Sigmoid colon (tissue), 7 donors: Measurements from ENCODE around the gene VAMP7. TPM values are rescaled to one million over a fixed set of nuclear protein-coding genes. Genes with fewer than 3 reads are reported as not detected.
A peak's percentile ranks its signal among the peaks of the same experiment; 100 is the strongest.

Experiments used
- DNase-seq: peaks from one replicate; pipeline ENCODE4 v3.0.0-alpha.2; 2019
- H3K27ac ChIP-seq, 4 donors: fragments of 200-600 bp; sonication (generic); one replicate each; pipeline ENCODE4 v1.5.1; 2016 to 2019; ENCODE audit warnings: mild to moderate bottlenecking in 1 of 4
- H3K27me3 ChIP-seq, 3 donors: fragments of 200-600 bp; sonication (generic); one replicate each; pipeline ENCODE4 v1.5.1; 2019; ENCODE audit warnings: mild to moderate bottlenecking in 1 of 3
- H3K36me3 ChIP-seq, 4 donors: fragments of 200-600 bp; sonication (generic); one replicate each; pipeline ENCODE4 v1.5.1; 2016 to 2019
- H3K4me1 ChIP-seq, 4 donors: fragments of 200-600 bp; sonication (generic); one replicate each; pipeline ENCODE4 v1.5.1; 2017 to 2019
- H3K4me3 ChIP-seq, 4 donors: fragments of 200-600 bp; sonication (generic); one replicate each; pipeline ENCODE4 v1.5.1; 2017 to 2019; ENCODE audit warnings: mild to moderate bottlenecking in 2 of 4, moderate library complexity in 1 of 4
- H3K9me3 ChIP-seq, 4 donors: fragments of 200-600 bp in 3 of 4; sonication (generic) in 3 of 4; one replicate each; pipeline versions ENCODE4 v1.5.1 to v1.6.1; 2013 to 2019
- EP300 ChIP-seq, 4 donors: sonication (generic); formaldehyde crosslinking; IDR thresholded peaks; one replicate each; pipeline ENCODE4 v1.6.1; 2017; ENCODE audit warnings: antibody characterized with exemption in 4 of 4
- POLR2A ChIP-seq, 2 donors: fragments of 450-650 bp; IDR thresholded peaks; one replicate each; pipeline ENCODE4 v1.6.1; 2016; ENCODE audit warnings: antibody characterized with exemption in 2 of 2, mild to moderate bottlenecking in 2 of 2, moderate library complexity in 2 of 2
- POLR2AphosphoS5 ChIP-seq, 4 donors: sonication (generic); formaldehyde crosslinking; IDR thresholded peaks; one replicate each; pipeline ENCODE4 v1.6.1; 2017; ENCODE audit warnings: antibody characterized with exemption in 4 of 4
- WGBS, 2 donors: extraction: QIAGEN DNeasy Blood & Tissue Kit; methylation state at CpG; one replicate each; pipeline ENCODE4 v1.1.7; 2013; 5-methylcytosine and 5-hydroxymethylcytosine counted together
- intact Hi-C: fragments of 100-400 bp; cut with DNase I; formaldehyde crosslinking; loops from one replicate; pipeline ENCODE4 v1.15.1; 2023
- polyA plus RNA-seq, 3 donors: library from polyadenylated mRNA; stranded (reverse); fragments of 200-250 nt; gene quantifications; one replicate each; pipeline ENCODE4 v1.2.3, GENCODE V29; 2013
- total RNA-seq, 4 donors: library from RNA; depleted of rRNA; stranded (reverse); fragments of >200 nt; gene quantifications; one replicate each; pipeline ENCODE4 v1.1.0, GENCODE V29; 2016
- TF ChIP-seq, protein P1 (sequence below), 4 experiments: fragments of 450-650 bp in 3 of 4; fragments of 200-600 bp in 1 of 4; IDR thresholded peaks; one replicate each; pipeline ENCODE4 v1.5.1; 2016 to 2019; ENCODE audit warnings: antibody characterized with exemption in 4 of 4, mild to moderate bottlenecking in 3 of 4, moderate library complexity in 2 of 4
- donor health status: healthy with polysubstance abuse.
- donor health status: Bipolar disorder and iron deficiency.
- donor health status: healthy.

Gene VAMP7
- total and polyA plus RNA-seq, 7 donors, result 25.8 to 40.3 (median 34.6) TPM

DNA sequence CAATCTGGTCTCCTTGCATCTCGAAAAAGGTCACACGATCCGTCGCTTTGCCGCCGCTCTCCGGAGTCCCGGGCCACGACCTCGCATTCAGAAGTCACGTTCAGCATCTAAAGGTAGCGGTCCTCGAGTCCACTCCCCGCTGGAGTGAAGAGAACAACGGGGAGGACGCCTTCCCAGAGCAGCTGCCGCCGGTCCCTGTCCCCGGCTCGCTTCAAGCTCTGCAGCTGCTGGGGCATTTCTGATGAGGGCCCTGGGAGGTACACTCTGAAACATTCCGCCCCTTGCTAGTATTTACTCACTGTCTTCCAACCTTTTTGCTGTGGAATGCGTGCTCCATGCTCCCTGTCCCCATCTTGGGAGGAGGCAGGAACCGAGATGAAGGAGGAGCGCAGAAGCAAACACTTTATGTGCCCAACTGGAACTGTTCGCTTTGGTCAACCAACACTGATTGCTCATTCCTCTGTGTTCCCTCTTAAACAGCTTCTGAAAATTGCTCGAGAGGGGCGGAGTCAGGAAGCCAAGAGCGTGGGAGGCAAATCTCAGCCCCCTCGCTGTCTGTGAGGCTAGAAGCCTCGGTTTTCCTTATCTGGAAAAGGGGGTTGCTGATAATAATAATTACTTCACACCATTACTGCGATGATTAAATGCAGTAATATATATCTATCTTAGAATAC, 6.4 kb upstream of the VAMP7 start:
- WGBS, 2 donors, result 48 to 54% methylated on average over 31 of the region's 31 CpGs
- intact Hi-C loops, result no loop called here
- H3K4me3 ChIP-seq, result no peak overlapping the region

DNA sequence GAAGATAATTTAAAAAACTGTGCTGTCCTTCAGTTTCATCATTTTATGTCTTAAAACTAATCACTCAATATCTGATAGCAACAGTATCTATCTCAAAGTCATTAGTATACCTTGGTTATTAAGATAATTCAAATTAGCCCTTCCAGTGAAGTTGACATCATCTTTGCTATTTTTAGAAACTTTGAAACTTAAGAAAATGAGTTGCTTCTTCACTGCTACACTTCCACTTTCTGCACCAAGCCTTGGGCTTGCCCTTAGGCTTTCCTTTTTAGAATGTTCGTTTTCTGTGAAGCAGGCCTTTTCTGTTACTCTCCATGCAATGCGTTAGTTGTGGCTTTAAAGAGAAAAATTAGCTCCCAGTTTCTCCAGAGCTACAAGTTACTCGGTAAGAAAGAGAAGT, 4.4 kb upstream of the VAMP7 start:
- intact Hi-C loops, result no loop called here
- 53 to 58% methylated on average over 3 of the region's 3 CpGs for WGBS, 2 donors
- Histone ChIP-seq H3K4me3 (no peak overlapping the region), H3K9me3 (no peaks in the 10 kb centered on the region), H3K4me1 (no peaks in the 10 kb centered on the region), H3K36me3 (no peaks in the 10 kb centered on the region), H3K27ac (no peak overlapping the region), H3K27me3 (peaks cover 0 to 10% (median 0%) of the 10 kb centered on the region in 3 donors)
- TF ChIP-seq POLR2AphosphoS5 (IDR thresholded peaks at IDR 0.05) (no peak), EP300 (IDR thresholded peaks at IDR 0.05) (no peak), POLR2A (IDR thresholded peaks at IDR 0.05) (no peak)
- TF ChIP-seq, protein P1, sequence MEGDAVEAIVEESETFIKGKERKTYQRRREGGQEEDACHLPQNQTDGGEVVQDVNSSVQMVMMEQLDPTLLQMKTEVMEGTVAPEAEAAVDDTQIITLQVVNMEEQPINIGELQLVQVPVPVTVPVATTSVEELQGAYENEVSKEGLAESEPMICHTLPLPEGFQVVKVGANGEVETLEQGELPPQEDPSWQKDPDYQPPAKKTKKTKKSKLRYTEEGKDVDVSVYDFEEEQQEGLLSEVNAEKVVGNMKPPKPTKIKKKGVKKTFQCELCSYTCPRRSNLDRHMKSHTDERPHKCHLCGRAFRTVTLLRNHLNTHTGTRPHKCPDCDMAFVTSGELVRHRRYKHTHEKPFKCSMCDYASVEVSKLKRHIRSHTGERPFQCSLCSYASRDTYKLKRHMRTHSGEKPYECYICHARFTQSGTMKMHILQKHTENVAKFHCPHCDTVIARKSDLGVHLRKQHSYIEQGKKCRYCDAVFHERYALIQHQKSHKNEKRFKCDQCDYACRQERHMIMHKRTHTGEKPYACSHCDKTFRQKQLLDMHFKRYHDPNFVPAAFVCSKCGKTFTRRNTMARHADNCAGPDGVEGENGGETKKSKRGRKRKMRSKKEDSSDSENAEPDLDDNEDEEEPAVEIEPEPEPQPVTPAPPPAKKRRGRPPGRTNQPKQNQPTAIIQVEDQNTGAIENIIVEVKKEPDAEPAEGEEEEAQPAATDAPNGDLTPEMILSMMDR (IDR thresholded peaks at IDR 0.05), result no peak
- DNase-seq, result no peak

More for the DNA sequence above, 6.4 kb upstream of the VAMP7 start:
- TF ChIP-seq EP300 (IDR thresholded peaks at IDR 0.05) (no peak), POLR2A (IDR thresholded peaks at IDR 0.05) (no peak), POLR2AphosphoS5 (IDR thresholded peaks at IDR 0.05) (no peak)
- TF ChIP-seq, protein P1 (IDR thresholded peaks at IDR 0.05), result no peak
- Histone ChIP-seq H3K9me3 (peaks cover 0 to under 1% (median 0%) of the 10 kb centered on the region in 4 donors), H3K4me1 (no peaks in the 10 kb centered on the region), H3K27me3 (peaks cover 0 to 10% (median 0%) of the 10 kb centered on the region in 3 donors), H3K27ac (no peak overlapping the region), H3K36me3 (no peaks in the 10 kb centered on the region)
- DNase-seq, result no peak

DNA sequence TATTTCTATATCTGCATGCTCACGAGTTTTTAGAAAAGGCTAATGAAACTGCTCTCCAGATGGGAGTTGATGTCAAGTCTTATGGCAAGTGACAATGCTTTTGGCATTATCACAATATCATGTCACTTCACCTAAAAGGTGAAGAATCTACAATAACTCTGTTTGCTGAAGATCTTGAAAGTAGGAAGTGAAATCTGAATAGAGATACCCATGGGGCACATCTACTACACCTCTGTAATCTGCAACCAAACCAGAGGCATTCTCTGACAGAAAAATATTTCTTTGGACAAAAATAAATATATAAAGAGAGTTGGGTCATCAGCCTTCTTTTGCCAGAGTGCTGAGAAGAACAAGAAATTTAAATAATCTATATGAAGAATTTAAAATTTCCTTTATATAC, 3.9 kb upstream of the VAMP7 start:
- Histone ChIP-seq H3K4me3 (no peak overlapping the region), H3K4me1 (peaks cover 0 to 5% (median 0%) of the 10 kb centered on the region in 4 donors), H3K9me3 (no peaks in the 10 kb centered on the region), H3K27me3 (peaks cover 0 to 10% (median 0%) of the 10 kb centered on the region in 3 donors), H3K27ac (no peak overlapping the region), H3K36me3 (no peaks in the 10 kb centered on the region)
- no peak for DNase-seq
- intact Hi-C loops, result no loop called here
- TF ChIP-seq POLR2A (IDR thresholded peaks at IDR 0.05) (no peak), EP300 (IDR thresholded peaks at IDR 0.05) (no peak), POLR2AphosphoS5 (IDR thresholded peaks at IDR 0.05) (no peak)
- TF ChIP-seq, protein P1 (IDR thresholded peaks at IDR 0.05), result no peak
- WGBS, 2 donors, result 27 to 38% methylated on average over 1 of the region's 1 CpG

DNA sequence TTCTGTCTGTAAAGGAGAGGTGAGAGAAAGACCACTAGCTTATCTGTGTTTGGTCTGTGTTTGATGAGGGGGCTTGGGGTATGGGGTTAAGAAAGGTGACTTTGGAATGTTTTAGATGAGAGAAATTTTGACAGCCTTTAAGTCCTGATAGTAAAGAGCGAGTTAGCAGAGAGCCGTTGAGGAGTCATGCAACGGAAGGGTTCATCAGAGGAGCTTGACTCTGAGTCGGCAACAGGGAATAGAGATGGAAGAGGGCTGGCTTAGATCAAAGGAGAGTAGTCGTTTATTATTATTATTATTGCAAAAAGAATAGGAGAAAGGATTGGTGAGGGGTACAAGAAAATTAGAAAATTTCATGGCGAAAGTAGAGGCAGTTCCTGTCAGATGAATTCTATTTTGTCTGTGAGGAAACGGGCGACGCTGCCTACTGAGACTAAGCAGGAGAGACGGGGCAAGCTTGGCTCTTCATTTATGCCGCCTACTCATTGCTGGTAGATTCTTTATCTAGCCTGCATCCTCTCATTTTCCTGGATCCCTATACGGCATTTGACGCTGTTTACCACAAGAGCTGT, 473 bp upstream of the VAMP7 start:
- WGBS, 2 donors, result 31 to 43% methylated on average over 13 of the region's 13 CpGs
- H3K27me3 ChIP-seq, result no peaks in the 10 kb centered on the region
- no peak for TF ChIP-seq EP300 (IDR thresholded peaks at IDR 0.05)
- TF ChIP-seq, protein P1 (IDR thresholded peaks at IDR 0.05), result no peak
- no peak for TF ChIP-seq POLR2AphosphoS5 (IDR thresholded peaks at IDR 0.05)
- TF ChIP-seq POLR2A (IDR thresholded peaks at IDR 0.05), result no peak
- intact Hi-C loops, result no loop called here
- peak overlapping the region; percentile 75 to 81 (median 78) for H3K27ac ChIP-seq
- peaks cover 0 to 7% (median 0%) of the 10 kb centered on the region in 4 donors for H3K4me1 ChIP-seq
- H3K9me3 ChIP-seq, result no peaks in the 10 kb centered on the region
- DNase-seq, result no peak
- peak overlapping the region; percentile 62 to 69 (median 68) for H3K4me3 ChIP-seq
- H3K36me3 ChIP-seq, result no peaks in the 10 kb centered on the region
